CD4-positive, alpha-beta T cell treated with Interleukin-17A for 1 hour (primary cell): Measurements from ENCODE around the gene DBF4B.
A peak's percentile ranks its signal among the peaks of the same experiment; 100 is the strongest.

Experiments
- DNase-seq: peaks from one replicate; pipeline ENCODE4 v3.0.0-alpha.2; 2020

DBF4B gene

DNA sequence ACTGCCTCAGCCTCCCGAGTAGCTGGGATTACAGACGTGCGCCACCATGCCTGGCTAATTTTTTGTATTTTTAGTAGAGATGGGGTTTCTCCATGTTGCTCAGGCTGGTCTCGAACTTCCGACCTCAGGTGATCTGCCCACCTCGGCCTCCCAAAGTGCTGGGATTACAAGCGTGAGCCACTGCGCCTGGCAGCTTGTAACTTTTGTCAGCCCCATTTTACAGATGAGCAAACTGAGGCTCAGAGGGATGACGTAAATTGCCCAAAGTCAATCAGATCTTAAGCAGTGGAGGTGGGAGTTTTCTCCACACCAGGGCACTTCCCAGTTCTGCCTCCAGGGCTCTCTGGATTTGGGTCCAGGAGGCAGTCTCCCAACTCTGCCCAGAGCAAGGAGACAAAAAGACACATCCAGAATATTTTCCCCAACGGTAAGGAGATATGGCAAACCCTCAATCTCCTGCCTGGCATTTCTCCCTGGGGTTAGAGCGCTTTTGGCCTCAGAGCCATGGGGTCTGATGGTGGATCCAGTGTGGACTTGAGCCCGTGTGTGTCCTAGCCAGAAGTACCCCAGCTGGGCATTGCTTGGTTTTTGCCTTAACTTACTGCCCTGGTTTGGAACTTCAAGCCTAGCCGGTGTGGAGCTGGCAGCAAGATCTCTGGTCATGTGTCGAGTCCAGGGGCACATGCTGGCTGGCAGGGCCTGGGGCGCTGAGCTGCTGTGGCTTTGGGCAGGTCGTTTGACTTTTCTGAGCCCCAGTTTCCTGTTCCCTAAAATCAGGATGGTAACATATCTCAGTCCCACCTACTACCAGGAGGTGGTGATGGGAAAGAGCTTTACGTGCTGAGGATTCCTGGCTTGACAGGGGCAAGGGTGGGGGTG, 53.7 kb downstream of the DBF4B start:
- DNase-seq: no peak

DNA sequence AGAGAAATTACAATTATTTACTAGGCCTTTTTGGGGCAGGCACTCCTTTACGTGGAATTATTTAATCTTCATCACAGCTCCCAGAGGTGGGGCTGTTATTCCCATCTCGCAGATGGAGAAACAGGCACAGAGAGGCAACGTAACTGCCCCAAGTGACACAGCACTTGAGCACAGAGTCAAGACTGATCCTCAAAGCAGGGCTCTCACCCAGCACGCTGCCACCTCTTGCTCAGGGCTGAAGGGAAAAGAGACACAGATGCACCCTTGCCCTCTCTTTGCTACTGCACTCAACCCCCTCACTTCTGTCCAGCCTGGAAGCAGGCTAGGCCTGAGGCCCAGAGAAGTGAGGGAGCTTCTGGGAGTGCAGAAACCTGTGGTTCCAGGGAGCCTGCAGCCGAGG, 54.7 kb downstream of the DBF4B start:
- DNase-seq: no peak

GRCh38 chr17:44765965-44766364, 57.5 kb downstream of the DBF4B start:
- DNase-seq: no peak

DNA sequence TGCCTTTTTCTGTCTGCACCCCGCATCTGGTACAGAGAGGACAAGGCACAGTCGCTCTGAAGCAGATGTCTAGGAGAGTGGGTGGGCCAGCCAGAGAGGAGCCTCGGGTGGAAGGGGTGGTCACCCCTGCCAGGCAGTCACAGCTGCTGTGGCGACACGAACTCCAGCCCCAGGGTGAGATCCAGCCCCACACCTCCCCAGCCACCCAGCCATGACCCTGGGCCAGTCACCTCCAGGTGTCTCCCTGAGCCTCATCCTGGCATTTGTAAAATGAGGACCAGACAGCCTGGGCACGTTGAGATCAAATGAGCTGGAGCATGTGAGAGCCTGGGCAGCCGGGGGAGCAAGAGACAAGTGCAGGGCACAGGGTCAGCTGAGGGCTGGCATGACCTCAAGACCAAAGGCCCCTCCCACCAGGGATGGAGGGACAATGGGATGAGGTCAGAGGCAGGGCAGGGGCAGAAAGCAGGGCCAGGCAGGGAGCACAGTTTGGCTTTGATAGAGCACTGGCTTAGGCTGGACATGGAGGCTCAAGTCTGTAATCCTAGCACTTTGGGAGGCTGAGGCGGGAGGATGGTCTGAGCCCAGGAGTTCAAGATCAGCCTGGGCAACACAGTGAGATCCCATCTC, 58.1 kb downstream of the DBF4B start:
- DNase-seq: no peak

- DNase-seq: no peak
Measured at GRCh38 chr17:44767493-44767892, 59.0 kb downstream of the DBF4B start.

DNA sequence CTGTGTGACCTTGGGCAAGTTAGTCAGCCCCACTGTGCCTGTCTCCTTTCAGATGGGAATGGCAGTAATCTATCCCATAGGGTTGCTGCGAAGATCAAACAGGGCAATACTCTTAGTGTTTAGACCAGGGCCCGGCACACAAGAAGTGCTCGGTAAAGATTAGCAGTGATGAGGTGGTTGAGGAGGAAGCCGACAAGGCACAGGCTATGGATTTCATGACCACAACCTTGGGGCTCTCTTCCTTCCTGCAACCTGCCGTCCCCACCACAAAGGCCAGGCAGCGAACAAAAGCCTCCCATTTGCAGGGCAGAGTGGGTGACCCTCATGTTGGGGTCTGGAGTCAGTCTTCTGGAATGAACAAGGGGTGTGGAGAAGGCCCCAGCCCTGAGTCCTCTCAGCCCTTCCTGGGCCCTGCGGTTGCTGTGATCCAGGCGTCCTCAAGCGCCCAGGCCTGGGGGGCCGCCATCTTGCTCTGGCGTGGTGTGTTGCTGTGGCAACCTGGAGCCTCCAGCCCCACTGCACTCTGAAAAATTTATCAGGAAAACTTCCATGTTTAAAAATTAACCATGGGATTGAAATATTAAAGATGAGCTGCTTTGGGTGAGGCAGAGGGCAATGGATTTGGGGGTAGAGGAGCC, 60.2 kb downstream of the DBF4B start:
- DNase-seq: no peak

DNA sequence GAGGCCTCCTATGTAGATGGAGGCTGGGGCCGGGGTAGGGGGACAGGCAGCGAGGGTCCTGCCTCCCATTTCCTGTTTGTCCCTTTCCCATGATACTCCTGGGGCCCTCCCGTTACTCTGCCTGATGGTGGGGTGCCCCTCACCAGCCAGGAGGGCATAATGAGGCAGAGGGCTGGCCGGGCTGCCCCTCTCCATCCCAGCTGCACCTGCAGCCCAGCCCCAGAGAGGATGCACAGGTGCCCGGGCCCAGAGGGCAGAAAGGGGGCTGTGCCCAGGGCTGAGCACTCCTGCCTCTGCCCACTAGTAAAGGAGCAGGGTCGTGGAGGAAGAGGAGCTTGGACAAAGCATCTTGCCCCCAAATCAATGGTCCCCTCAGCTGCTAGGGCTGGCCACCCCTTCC, 60.8 kb downstream of the DBF4B start:
- DNase-seq: no peak

- no peak for DNase-seq
Measured at GRCh38 chr17:44769647-44770084, 61.2 kb downstream of the DBF4B start.

- no peak for DNase-seq
Measured at GRCh38 chr17:44770166-44770925, 61.9 kb downstream of the DBF4B start.

DNA sequence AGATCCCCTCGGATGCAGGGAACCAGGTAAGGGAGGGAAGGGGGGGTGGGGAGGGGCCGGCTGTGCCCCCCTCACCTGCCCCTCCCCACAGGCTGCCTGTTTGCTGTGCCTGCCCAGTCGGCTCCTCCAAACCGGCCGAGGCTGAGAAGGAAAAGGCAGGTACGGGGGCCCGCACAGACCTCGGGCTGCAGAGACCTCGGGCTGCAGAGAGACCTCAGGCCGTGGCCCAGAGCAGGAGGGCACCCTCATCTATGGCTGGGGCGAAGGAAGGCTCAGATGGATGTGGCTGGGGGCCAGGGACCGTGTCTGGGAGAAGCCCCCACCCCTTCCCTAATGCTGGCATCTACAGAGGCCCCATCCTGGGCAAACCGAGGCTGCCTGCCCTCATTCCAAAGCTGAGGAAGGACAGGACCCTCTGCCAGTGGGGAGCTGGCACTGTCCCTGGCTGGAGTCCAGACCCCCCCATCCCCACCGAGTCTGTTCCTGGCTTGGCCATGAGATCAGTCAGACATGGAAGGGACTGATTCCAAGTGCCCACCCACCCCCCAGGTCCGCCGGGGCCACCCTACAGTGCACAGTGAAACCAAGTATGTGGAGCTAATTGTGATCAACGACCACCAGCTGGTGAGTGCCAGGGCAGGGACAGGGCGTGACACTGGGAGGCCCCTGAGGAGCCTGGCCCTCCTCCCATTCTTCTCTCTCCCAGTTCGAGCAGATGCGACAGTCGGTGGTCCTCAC, 64.0 kb downstream of the DBF4B start:
- DNase-seq: no peak

DNA sequence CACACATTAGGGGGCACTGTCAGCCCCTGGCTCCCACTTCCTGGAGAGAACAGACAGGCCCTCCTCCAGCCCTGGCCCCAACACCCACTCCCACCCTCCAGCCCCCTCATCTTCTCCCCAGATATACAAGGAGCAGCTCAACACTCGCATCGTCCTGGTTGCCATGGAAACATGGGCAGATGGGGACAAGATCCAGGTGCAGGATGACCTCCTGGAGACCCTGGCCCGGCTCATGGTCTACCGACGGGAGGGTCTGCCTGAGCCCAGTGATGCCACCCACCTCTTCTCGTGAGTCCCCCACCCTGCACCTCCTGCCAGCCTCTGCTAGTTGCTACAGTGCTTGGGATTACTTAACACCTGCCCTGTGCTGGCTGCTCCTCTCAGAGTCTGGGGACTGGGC, 64.7 kb downstream of the DBF4B start:
- DNase-seq: no peak

GRCh38 chr17:44774271-44775135, 66.0 kb downstream of the DBF4B start:
- DNase-seq: peak; percentile 81

- peak; percentile 99 for DNase-seq
Measured at GRCh38 chr17:44775136-44775837, 66.8 kb downstream of the DBF4B start.

- no peak for DNase-seq
Measured at GRCh38 chr17:44775838-44776621, 67.6 kb downstream of the DBF4B start.

DNA sequence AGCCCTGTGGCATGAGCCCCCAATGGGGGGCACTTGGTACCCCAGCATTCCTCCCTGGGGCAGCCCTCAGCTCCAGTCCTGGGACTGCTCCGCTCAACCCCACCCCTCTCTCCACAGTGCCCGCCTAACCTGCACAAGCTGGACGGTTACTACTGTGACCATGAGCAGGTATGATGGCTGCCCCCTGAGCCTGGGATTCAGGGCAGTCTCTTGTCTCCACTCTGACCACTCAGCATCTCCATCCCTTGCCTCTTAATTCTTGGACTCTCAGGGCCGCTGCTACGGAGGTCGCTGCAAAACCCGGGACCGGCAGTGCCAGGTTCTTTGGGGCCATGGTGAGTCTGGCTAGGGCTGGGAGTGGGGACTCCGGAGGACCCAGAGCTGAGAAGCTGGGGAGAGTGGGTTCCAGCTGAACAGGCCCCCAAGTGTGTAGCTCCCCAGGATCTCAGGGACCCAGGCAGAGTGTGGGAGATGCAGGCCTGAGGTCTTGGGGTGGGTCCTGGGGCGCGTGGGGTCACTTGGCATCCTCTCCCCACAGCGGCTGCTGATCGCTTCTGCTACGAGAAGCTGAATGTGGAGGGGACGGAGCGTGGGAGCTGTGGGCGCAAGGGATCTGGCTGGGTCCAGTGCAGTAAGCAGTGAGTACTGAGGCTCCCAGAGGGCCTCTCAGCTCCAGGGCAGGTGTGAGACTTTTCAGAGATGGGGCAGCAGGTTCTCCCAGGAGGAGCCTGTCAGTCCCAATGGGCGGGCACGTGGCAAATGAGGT, 68.3 kb downstream of the DBF4B start:
- DNase-seq: no peak

DNA sequence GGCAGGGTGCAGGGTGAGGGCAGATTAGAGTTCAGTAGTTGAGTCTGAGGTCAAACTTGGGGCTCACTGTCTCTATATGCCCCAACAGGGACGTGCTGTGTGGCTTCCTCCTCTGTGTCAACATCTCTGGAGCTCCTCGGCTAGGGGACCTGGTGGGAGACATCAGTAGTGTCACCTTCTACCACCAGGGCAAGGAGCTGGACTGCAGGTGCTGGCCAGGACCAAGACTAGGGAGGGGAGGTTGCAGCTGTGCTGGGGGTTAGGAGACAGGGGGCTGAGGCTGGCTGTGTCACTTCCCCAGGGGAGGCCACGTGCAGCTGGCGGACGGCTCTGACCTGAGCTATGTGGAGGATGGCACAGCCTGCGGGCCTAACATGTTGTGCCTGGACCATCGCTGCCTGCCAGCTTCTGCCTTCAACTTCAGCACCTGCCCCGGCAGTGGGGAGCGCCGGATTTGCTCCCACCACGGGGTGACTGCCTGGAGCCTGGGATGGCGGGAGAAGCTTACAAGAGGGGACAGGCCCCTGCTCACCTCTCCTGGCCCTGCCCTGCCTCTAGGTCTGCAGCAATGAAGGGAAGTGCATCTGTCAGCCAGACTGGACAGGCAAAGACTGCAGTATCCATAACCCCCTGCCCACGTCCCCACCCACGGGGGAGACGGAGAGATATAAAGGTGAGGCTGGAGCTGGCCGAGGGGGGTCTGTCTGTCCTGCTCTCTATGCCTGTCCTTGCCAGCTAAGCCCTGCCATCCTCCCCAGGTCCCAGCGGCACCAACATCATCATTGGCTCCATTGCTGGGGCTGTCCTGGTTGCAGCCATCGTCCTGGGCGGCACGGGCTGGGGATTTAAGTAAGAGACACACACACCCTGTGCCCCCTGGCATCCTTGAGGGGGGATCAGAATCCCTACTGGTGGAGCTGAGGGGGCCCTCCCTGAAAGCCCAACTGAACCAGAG, 69.2 kb downstream of the DBF4B start:
- no peak for DNase-seq

DNA sequence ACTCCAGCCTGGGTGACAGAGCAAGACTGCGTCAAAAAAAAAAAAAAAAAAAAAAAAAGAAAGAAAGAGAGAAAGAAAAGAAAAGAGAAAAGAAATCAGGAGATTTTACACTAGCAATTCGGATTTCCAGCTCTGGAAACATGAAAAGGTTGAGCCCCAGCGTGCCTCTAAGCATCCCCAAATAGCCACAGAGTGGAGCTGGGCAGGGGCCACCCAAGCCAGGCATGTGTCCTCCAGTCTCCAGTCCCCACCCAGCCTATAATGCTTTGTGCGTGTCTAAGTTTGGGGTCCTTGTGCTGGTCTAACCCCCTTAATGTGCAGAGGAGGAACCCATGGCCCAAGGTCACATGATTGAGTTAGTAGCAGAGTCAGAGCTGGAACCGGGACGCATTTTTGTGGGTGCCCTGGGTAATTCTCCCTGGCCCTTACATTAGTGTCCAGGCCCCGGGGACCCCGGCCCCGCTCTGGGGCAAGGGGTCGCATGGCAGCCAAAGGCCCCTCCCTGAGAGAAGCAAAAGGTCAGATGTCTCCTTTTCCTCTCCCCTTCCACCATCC, 70.3 kb downstream of the DBF4B start:
- DNase-seq: no peak
